SU-DHL-6 (cell line): ENCODE results near the gene CLCF1.

Experiments
- CTCF ChIP-seq: fragments of 200-600 bp; sonication (generic); IDR thresholded peaks from one replicate; pipeline ENCODE4 v1.5.1; 2017; ENCODE audit warnings: antibody characterized with exemption, mild to moderate bottlenecking, low read length, moderate library complexity; ENCODE audit not compliant: insufficient read depth, poor library complexity, severe bottlenecking
- EZH2phosphoT487 ChIP-seq: fragments of 200-600 bp; sonication (generic), shearing (Covaris generic); conservative IDR thresholded peaks from 2 replicates; pipeline ENCODE4 v1.6.1; 2018; ENCODE audit warnings: mild to moderate bottlenecking, antibody characterized with exemption, low read length, moderate library complexity, mixed read lengths

- TF ChIP-seq CTCF (no peak), EZH2phosphoT487 (no peak)
Measured at GRCh38 chr11:67397986-67398660, 24.7 kb upstream of the CLCF1 start.
